ENCODE results near the gene TMEM205. TPM values are rescaled to one million over a fixed set of nuclear protein-coding genes. Genes with fewer than 3 reads are reported as not detected.
"Not testable (repeated sequence)": the region's sequence is repeated elsewhere in the genome, so short reads cannot be mapped to it uniquely, and the experiment has no call there.

Gene TMEM205
- total RNA-seq, 1 donor from 2014 or later, result 74.6 TPM

DNA sequence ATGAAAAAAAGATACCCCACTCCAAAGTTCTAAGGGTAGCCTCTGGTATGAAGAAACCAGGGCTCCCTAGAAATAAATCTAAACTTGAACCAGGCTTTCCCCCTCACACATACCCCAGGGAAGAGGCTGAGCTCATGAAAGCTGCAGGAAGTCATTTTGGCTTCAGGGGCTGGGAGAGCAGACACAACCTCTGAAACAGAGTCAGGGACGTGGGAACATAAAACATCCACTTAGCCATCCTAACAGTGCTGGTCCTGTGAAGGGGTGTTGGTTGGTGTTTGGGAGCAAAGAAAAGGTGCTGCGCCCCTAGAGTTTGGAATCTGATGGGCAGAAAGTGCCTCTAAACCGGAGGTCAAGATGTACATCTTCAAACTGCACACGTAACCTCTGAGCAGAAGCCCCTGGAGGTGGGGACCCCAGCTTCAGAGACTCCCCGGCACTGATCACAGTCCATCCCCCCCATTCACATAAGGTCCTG lies 22.4 kb downstream of the TMEM205 start:
- no peak for TF ChIP-seq CTCF (IDR thresholded peaks at IDR 0.05)
- H3K27ac ChIP-seq, result peak overlapping the region; percentile 75
- peaks cover 29% of the 10 kb centered on the region for H3K36me3 ChIP-seq
- H3K27me3 ChIP-seq, result no peaks in the 10 kb centered on the region
- H3K9me3 ChIP-seq, result no peaks in the 10 kb centered on the region
- ATAC-seq (peak; percentile 6), DNase-seq (no peak)
- peaks cover 32% of the 10 kb centered on the region for H3K4me1 ChIP-seq
- peak overlapping the region; percentile 3 for H3K4me3 ChIP-seq
- intact Hi-C loops (cut with DNase I), result no loop called here

DNA sequence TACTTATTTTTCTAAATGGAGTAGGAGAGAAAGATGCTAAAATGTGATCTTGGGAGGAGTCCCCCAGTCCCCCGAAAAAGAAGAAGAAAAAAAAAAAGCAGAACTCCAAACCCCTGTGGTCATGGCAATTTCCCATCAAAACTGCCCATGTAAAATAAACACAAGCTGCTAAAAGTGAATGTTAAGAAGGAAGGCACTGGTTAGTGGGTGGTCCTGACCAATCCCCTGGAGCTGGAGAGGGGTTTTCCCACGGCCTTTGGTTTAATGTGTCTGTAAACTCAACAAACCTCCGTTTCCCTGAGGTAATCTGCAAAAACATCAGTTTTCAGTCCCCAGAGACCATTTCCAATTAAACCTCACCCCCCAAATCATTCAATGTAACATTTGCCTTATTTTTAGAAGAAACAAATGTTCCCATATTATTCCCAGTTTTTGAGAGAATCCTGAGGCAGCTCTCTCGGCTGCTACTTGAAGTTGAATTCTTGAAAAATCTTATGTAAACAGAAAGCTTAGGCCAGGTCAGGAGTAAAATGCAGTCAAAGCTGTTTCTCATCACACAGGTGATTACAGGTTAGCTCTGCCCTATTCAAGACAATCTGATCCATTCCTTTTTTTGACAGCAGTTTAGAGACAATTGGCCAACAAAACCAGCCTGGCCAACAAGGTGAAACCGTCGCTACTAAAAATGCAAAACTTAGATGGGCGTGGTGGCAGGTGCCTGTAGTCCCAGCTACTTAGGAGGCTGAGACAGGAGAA lies 23.6 kb downstream of the TMEM205 start:
- H3K36me3 ChIP-seq, result peaks cover 20% of the 10 kb centered on the region
- no peak for TF ChIP-seq CTCF (IDR thresholded peaks at IDR 0.05)
- DNase-seq (no peak), ATAC-seq (no peak)
- no peak overlapping the region for H3K4me3 ChIP-seq
- no peaks in the 10 kb centered on the region for H3K27me3 ChIP-seq
- H3K9me3 ChIP-seq, result no peaks in the 10 kb centered on the region
- intact Hi-C loops (cut with DNase I), result no loop called here
- H3K27ac ChIP-seq, result peak overlapping the region; percentile 51
- peaks cover 39% of the 10 kb centered on the region for H3K4me1 ChIP-seq

- H3K36me3 ChIP-seq, result peaks cover 10% of the 10 kb centered on the region
- ATAC-seq (no peak), DNase-seq (no peak)
- H3K27ac ChIP-seq, result peak overlapping the region; percentile 51
- no peaks in the 10 kb centered on the region for H3K9me3 ChIP-seq
- H3K4me3 ChIP-seq, result no peak overlapping the region
- intact Hi-C loops (cut with DNase I), result no loop called here
- H3K27me3 ChIP-seq, result no peaks in the 10 kb centered on the region
- TF ChIP-seq CTCF (IDR thresholded peaks at IDR 0.05), result no peak
- peaks cover 40% of the 10 kb centered on the region for H3K4me1 ChIP-seq
These were observed 24.6 kb downstream of the TMEM205 start for GRCh38 chr19:11321191-11322126.

- DNase-seq; ATAC-seq; H3K4me3 ChIP-seq; intact Hi-C loops (cut with DNase I); H3K27ac ChIP-seq; H3K9me3 ChIP-seq; H3K27me3 ChIP-seq; H3K36me3 ChIP-seq: not testable (repeated sequence)
- H3K4me1 ChIP-seq, result peaks cover 40% of the 10 kb centered on the region
These were observed 25.6 kb downstream of the TMEM205 start for GRCh38 chr19:11320278-11320995.

- H3K36me3 ChIP-seq, result no peaks in the 10 kb centered on the region
- TF ChIP-seq CTCF (IDR thresholded peaks at IDR 0.05), result no peak
- H3K4me1 ChIP-seq, result no peaks in the 10 kb centered on the region
- H3K27ac ChIP-seq, result no peak overlapping the region
- H3K27me3 ChIP-seq, result no peaks in the 10 kb centered on the region
- no peak overlapping the region for H3K4me3 ChIP-seq
- no peaks in the 10 kb centered on the region for H3K9me3 ChIP-seq
- ATAC-seq, result no peak
- no peak for DNase-seq
- intact Hi-C loops (cut with DNase I), result no loop called here
These were observed 39.7 kb downstream of the TMEM205 start for GRCh38 chr19:11306337-11306736.

Measured in upper lobe of right lung (tissue), 1 donor.